CD14-positive monocyte (primary cell): ENCODE measurements around the gene SLC6A6. TPM values are rescaled to one million over a fixed set of nuclear protein-coding genes. Genes with fewer than 3 reads are reported as not detected.

Experiments used
- DNase-seq, 3 donors: peaks; one replicate each; pipeline ENCODE4 v3.0.0-alpha.2; 2011 to 2022
- H2AFZ ChIP-seq: 2 replicates; pipeline ENCODE4 v1.6.0; 2012; ENCODE audit warnings: mild to moderate bottlenecking, low read depth, low read length, inconsistent platforms; ENCODE audit not compliant: insufficient read depth, poor library complexity, severe bottlenecking
- H3K27ac ChIP-seq, 2 donors: 1 replicate in 1 of 2; 2 replicates in 1 of 2; pipeline ENCODE4 v1.5.1; 2012 to 2013; ENCODE audit warnings: low read length in 2 of 2, control low read depth in 1 of 2, inconsistent platforms in 1 of 2, low read depth in 1 of 2, mild to moderate bottlenecking in 1 of 2
- H3K27me3 ChIP-seq, 2 donors: one replicate each; pipeline versions ENCODE4 v1.6.0 to v1.6.1; 2011 to 2013; ENCODE audit warnings: low read length in 2 of 2; ENCODE audit not compliant: control insufficient read depth in 2 of 2, insufficient read depth in 2 of 2
- H3K36me3 ChIP-seq, 2 donors: replicated peaks in 1 of 2; 1 replicate in 1 of 2; 2 replicates in 1 of 2; pipeline versions ENCODE4 v1.5.1 to v1.6.1; 2012 to 2013; ENCODE audit warnings: low read length in 2 of 2, control low read depth in 1 of 2, inconsistent platforms in 1 of 2, mild to moderate bottlenecking in 1 of 2; ENCODE audit not compliant: insufficient read depth in 2 of 2, control insufficient read depth in 1 of 2
- H3K4me1 ChIP-seq, 2 donors: 1 replicate in 1 of 2; 2 replicates in 1 of 2; pipeline versions ENCODE4 v1.5.1 to v1.6.1; 2012 to 2013; ENCODE audit warnings: low read length in 2 of 2, control low read depth in 1 of 2, inconsistent platforms in 1 of 2, mild to moderate bottlenecking in 1 of 2, moderate library complexity in 1 of 2; ENCODE audit not compliant: insufficient read depth in 2 of 2, control insufficient read depth in 1 of 2
- H3K4me2 ChIP-seq: replicated peaks from 2 replicates; pipeline ENCODE3; 2012; ENCODE audit warnings: low read length, moderate library complexity, mild to moderate bottlenecking; ENCODE audit not compliant: poor library complexity, severe bottlenecking; ENCODE audit errors: extremely low read depth
- H3K4me3 ChIP-seq, 3 experiments: fragments of 200-600 bp in 1 of 3; sonication (generic) in 1 of 3; replicated peaks in 1 of 3; 1 replicate in 2 of 3; 2 replicates in 1 of 3; pipeline ENCODE4 v1.5.1; 2011 to 2013; ENCODE audit warnings: low read length in 3 of 3, mild to moderate bottlenecking in 3 of 3, control low read depth in 2 of 3, low read depth in 2 of 3, inconsistent platforms in 1 of 3, moderate library complexity in 1 of 3
- H3K79me2 ChIP-seq: 2 replicates; pipeline ENCODE4 v1.6.0; 2012; ENCODE audit warnings: mild to moderate bottlenecking, control low read depth, inconsistent platforms, low read length, moderate library complexity; ENCODE audit not compliant: insufficient read depth
- H3K9ac ChIP-seq: 2 replicates; pipeline ENCODE4 v1.6.0; 2017; ENCODE audit warnings: low read length, mild to moderate bottlenecking; ENCODE audit not compliant: insufficient read depth, poor library complexity, severe bottlenecking
- H3K9me3 ChIP-seq, 2 donors: replicated peaks in 1 of 2; 1 replicate in 1 of 2; 2 replicates in 1 of 2; pipeline versions ENCODE4 v1.5.1 to v1.6.1; 2012 to 2013; ENCODE audit warnings: low read length in 2 of 2, control low read depth in 1 of 2; ENCODE audit not compliant: control insufficient read depth in 1 of 2, insufficient read depth in 1 of 2
- H4K20me1 ChIP-seq: 2 replicates; pipeline ENCODE4 v1.6.0; 2012; ENCODE audit warnings: mild to moderate bottlenecking, low read length, control low read depth, moderate library complexity; ENCODE audit not compliant: insufficient read depth
- H3K27ac Mint-ChIP-seq, 7 donors: one replicate each; pipeline ENCODE4 v1.8.0; 2020; ENCODE audit warnings: mild to moderate bottlenecking in 7 of 7, mixed read lengths in 7 of 7, moderate library complexity in 6 of 7, inconsistent platforms in 2 of 7
- H3K27me3 Mint-ChIP-seq, 3 donors: one replicate each; pipeline ENCODE4 v1.8.0; 2021 to 2022; ENCODE audit warnings: low read depth in 3 of 3, mild to moderate bottlenecking in 3 of 3, mixed read lengths in 3 of 3, moderate library complexity in 3 of 3, inconsistent platforms in 1 of 3
- H3K36me3 Mint-ChIP-seq, 2 donors: one replicate each; pipeline ENCODE4 v1.8.0; 2020; ENCODE audit warnings: mixed read lengths in 2 of 2, inconsistent platforms in 1 of 2, mild to moderate bottlenecking in 1 of 2
- H3K4me1 Mint-ChIP-seq: one replicate; pipeline ENCODE4 v1.8.0; 2020; ENCODE audit warnings: mild to moderate bottlenecking, mixed read lengths
- H3K4me3 Mint-ChIP-seq, 2 donors: one replicate each; pipeline ENCODE4 v1.8.0; 2020; ENCODE audit warnings: mild to moderate bottlenecking in 2 of 2, mixed read lengths in 2 of 2, moderate library complexity in 1 of 2
- H3K9me3 Mint-ChIP-seq, 7 donors: one replicate each; pipeline ENCODE4 v1.8.0; 2020 to 2022; ENCODE audit warnings: mixed read lengths in 7 of 7, mild to moderate bottlenecking in 6 of 7, moderate library complexity in 6 of 7, inconsistent platforms in 2 of 7
- WGBS: methylation state at CpG from one replicate; pipeline ENCODE4 v1.1.5; 2013; ENCODE audit warnings: missing lambda C conversion rate; ENCODE audit not compliant: insufficient coverage; 5-methylcytosine and 5-hydroxymethylcytosine counted together
- intact Hi-C, 2 donors: fragments of 100-400 bp; cut with micrococcal nuclease; formaldehyde crosslinking; loops; one replicate each; pipeline versions ENCODE4 v1.15.0 to v1.15.1; 2023
- polyA plus RNA-seq, 3 donors: library from polyadenylated mRNA; depleted of rRNA in 1 of 3; unstranded in 2 of 3; stranded (reverse) in 1 of 3; fragments of 300-500 nt in 2 of 3; fragments of >200 nt in 1 of 3; fragmentation: Illumina TruSeq in 2 of 3; gene quantifications; 1 replicate in 2 of 3; 2 replicates in 1 of 3; pipeline ENCODE4 v1.2.3, GENCODE V29; 2012 to 2021
- TF ChIP-seq, protein P1 (sequence below): fragments of 200-600 bp; IDR thresholded peaks from one replicate; pipeline ENCODE4 v1.8.0; 2022; ENCODE audit warnings: antibody characterized with exemption, mild to moderate bottlenecking

Gene SLC6A6
- polyA plus RNA-seq, 3 donors: 18.4 to 136 (median 24.5) TPM

DNA sequence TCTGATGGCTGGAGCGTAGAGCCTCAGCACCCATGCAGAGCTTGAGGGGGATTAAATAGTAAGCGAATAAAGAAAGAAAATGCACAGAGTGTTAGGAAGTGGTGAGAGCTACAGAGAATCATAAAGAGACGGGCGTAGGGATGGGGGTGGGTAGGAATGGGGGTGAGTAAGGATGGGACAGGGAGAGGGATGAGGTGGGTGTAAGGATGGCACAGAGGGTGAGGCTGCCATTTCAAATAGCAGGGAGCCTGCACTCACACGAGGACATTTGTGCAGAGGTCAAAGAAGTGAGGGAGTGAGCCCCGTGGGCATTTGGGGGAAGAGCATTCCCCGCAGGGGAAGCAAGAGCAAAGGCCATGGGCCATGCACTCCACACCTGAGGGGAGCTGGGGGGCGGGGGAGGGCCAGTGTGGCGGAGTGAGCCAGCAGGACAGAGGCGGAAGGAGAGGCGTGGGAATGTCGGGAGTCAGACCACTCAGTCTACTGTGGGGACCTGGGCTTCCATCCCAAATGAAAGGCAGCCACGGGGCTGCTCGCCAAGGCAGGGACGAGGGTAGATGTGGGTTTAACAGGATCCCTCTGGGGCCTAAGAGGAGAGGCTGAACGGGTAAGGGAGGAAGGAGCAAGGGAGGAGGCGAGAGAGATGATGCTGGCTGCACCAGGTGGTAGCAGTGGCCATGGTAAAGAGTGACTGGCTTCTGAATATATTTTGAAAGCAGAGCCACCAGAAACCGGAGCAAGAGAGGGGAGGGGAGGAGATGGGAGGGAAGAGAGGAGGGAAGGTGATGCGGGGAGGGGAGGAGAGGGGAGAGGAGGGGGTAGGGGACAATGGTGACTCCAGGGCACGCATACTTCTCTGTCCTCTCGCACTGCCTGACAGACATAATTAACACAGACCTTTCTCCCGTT is 35.2 kb upstream of the SLC6A6 start:
- Mint-ChIP-seq H3K9me3 (no peaks in the 10 kb centered on the region), H3K27ac (peak overlapping the region in 2 of 7 donors; percentile 1 to 79), H3K4me3 (peak overlapping the region in 1 of 2 donors; percentile 26), H3K36me3 (peaks cover 0 to 1% of the 10 kb centered on the region in 2 donors), H3K4me1 (peaks cover 58% of the 10 kb centered on the region), H3K27me3 (peaks cover 5 to 7% (median 5%) of the 10 kb centered on the region in 3 donors)
- DNase-seq: no peak
- Histone ChIP-seq H3K4me2 (no peak overlapping the region), H4K20me1 (no peaks in the 10 kb centered on the region), H3K27ac (no peak overlapping the region), H3K9ac (no peak overlapping the region), H3K4me1 (peaks cover 25 to 37% of the 10 kb centered on the region in 2 donors), H3K27me3 (no peaks in the 10 kb centered on the region), H2AFZ (no peak overlapping the region), H3K9me3 (no peaks in the 10 kb centered on the region), H3K4me3 (no peak overlapping the region), H3K36me3 (no peaks in the 10 kb centered on the region), H3K79me2 (no peaks in the 10 kb centered on the region)
- WGBS: 89% methylated on average over 18 of the region's 22 CpGs
- intact Hi-C loops: no loop called here
- TF ChIP-seq, protein P1, sequence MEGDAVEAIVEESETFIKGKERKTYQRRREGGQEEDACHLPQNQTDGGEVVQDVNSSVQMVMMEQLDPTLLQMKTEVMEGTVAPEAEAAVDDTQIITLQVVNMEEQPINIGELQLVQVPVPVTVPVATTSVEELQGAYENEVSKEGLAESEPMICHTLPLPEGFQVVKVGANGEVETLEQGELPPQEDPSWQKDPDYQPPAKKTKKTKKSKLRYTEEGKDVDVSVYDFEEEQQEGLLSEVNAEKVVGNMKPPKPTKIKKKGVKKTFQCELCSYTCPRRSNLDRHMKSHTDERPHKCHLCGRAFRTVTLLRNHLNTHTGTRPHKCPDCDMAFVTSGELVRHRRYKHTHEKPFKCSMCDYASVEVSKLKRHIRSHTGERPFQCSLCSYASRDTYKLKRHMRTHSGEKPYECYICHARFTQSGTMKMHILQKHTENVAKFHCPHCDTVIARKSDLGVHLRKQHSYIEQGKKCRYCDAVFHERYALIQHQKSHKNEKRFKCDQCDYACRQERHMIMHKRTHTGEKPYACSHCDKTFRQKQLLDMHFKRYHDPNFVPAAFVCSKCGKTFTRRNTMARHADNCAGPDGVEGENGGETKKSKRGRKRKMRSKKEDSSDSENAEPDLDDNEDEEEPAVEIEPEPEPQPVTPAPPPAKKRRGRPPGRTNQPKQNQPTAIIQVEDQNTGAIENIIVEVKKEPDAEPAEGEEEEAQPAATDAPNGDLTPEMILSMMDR: no peak

DNA sequence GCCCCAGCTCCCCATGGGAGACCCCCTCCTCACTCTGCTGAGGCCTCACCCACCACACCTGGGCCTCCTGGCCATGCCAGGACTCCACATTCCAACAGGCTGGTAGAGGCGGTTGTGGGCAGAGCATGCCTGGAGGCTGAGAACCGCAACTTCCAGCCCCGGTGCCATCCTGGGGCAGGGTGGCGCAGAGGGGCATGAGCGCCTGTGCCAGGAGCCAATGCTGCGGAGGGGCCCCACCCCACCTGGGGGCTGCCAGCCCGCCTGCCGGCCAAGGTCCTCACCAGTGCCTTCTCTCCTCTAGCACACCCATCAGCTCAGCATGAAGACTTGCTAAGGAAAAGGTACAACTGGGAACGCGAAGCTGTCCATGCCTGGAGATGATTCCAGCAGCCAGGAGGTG is 34.3 kb upstream of the SLC6A6 start:
- Histone ChIP-seq H4K20me1 (no peaks in the 10 kb centered on the region), H3K4me3 (no peak overlapping the region), H3K9ac (no peak overlapping the region), H3K4me1 (peaks cover 34 to 47% of the 10 kb centered on the region in 2 donors), H3K79me2 (no peaks in the 10 kb centered on the region), H3K27ac (no peak overlapping the region), H2AFZ (no peak overlapping the region), H3K9me3 (no peaks in the 10 kb centered on the region), H3K27me3 (no peaks in the 10 kb centered on the region), H3K36me3 (no peaks in the 10 kb centered on the region), H3K4me2 (no peak overlapping the region)
- H3K4me1 Mint-ChIP-seq: peaks cover 67% of the 10 kb centered on the region
- peaks cover 0 to 1% of the 10 kb centered on the region in 2 donors for H3K36me3 Mint-ChIP-seq
- intact Hi-C loops: no loop called here
- whole genome bisulfite sequencing: 100% methylated on average over 8 of the region's 10 CpGs
- no peak for DNase-seq
- TF ChIP-seq, protein P1: no peak
- H3K27me3 Mint-ChIP-seq: peaks cover 2 to 5% (median 4%) of the 10 kb centered on the region in 3 donors
- no peak overlapping the region for H3K4me3 Mint-ChIP-seq
- no peaks in the 10 kb centered on the region for H3K9me3 Mint-ChIP-seq
- H3K27ac Mint-ChIP-seq: no peak overlapping the region
